Measurements from ENCODE around the gene CHURC1. TPM values are rescaled to one million over a fixed set of nuclear protein-coding genes. Genes with fewer than 3 reads are reported as not detected.

Gene CHURC1
- total RNA-seq, 4 donors from 2014 or later, result 88.0 to 183 (median 114) TPM

DNA sequence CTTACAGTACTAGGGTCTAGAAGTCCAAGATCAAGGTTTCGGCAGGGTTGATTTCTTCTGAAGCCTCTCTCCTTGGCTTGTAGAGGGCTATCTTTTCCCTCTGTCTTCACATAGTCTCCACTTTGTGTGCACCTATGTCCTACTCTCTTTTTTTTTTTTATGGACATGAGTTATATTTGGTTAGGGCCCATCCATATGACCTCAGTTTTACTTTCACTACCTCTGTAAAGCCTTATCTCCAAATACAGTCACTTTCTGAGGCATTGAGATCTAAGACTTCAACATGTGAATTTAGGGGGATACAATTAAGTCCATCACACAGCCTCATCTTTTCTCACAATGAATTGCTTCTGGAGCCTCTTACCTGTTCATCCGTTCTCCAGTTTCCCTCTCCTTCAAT lies 28.7 kb upstream of the CHURC1 start:
- Histone ChIP-seq H3K9me3 (no peaks in the 10 kb centered on the region), H3K4me3 (no peak overlapping the region), H3K27me3 (peaks cover 53% of the 10 kb centered on the region), H3K27ac (no peak overlapping the region), H3K4me1 (peaks cover 0 to 3% (median under 1%) of the 10 kb centered on the region in 3 donors), H3K36me3 (no peaks in the 10 kb centered on the region)
- no peak for TF ChIP-seq POLR2AphosphoS5 (IDR thresholded peaks at IDR 0.05)
- no peak for TF ChIP-seq CTCF (IDR thresholded peaks at IDR 0.05)
- no peak for TF ChIP-seq EP300 (IDR thresholded peaks at IDR 0.05)
- no peak for TF ChIP-seq POLR2A (IDR thresholded peaks at IDR 0.05)
- 96 to 100% methylated on average over 2 of the region's 2 CpGs for WGBS, 2 donors (ENCODE audit: low coverage in 1 of 2)
- ATAC-seq, result no peak

DNA sequence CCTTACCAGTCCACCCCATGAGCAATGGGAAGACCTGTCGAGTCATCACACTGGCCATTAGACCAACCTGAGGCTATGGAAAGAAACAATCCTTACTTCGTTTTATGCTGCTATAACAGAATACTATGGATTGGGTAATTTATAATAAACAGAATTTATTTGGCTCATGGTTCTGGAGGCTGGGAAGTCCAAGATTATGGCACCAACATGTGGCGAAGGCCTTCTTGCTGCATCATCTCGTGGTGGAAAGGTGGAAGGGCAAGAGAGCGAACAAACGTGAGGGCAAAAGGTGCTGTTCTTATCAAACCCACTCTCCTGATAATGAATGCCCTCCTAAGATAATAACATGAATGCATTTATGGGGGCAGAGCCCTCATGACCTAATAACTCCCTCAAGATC lies 24.9 kb upstream of the CHURC1 start:
- no peak overlapping the region for H3K4me3 ChIP-seq
- 83 to 89% methylated on average over 3 to 6 of the region's 6 CpGs for WGBS, 2 donors (ENCODE audit: low coverage in 1 of 2)
- H3K4me1 ChIP-seq, result no peaks in the 10 kb centered on the region
- no peak for ATAC-seq
- TF ChIP-seq EP300 (IDR thresholded peaks at IDR 0.05), result no peak
- H3K36me3 ChIP-seq, result no peaks in the 10 kb centered on the region
- peaks cover 31% of the 10 kb centered on the region for H3K27me3 ChIP-seq
- H3K27ac ChIP-seq, result no peak overlapping the region
- no peaks in the 10 kb centered on the region for H3K9me3 ChIP-seq

GRCh38 chr14:64891173-64891838 lies 22.9 kb upstream of the CHURC1 start:
- Histone ChIP-seq H3K36me3 (no peaks in the 10 kb centered on the region), H3K4me3 (no peak overlapping the region), H3K9me3 (no peaks in the 10 kb centered on the region), H3K27me3 (peaks cover 18% of the 10 kb centered on the region), H3K4me1 (no peaks in the 10 kb centered on the region), H3K27ac (no peak overlapping the region)
- TF ChIP-seq POLR2AphosphoS5 (IDR thresholded peaks at IDR 0.05) (no peak), CTCF (IDR thresholded peaks at IDR 0.05) (no peak), EP300 (IDR thresholded peaks at IDR 0.05) (no peak), POLR2A (IDR thresholded peaks at IDR 0.05) (no peak)
- no peak for ATAC-seq
- 80 to 90% methylated on average over 4 of the region's 4 CpGs for WGBS, 2 donors (ENCODE audit: low coverage in 1 of 2)

GRCh38 chr14:64891839-64892375 lies 22.3 kb upstream of the CHURC1 start:
- H3K9me3 ChIP-seq, result no peaks in the 10 kb centered on the region
- TF ChIP-seq EP300 (IDR thresholded peaks at IDR 0.05), result no peak
- peak; percentile 11 to 58 (median 47) for TF ChIP-seq CTCF (IDR thresholded peaks at IDR 0.05)
- no peak for TF ChIP-seq POLR2A (IDR thresholded peaks at IDR 0.05)
- TF ChIP-seq POLR2AphosphoS5 (IDR thresholded peaks at IDR 0.05), result no peak
- no peaks in the 10 kb centered on the region for H3K36me3 ChIP-seq
- H3K27ac ChIP-seq, result no peak overlapping the region
- no peaks in the 10 kb centered on the region for H3K4me1 ChIP-seq
- H3K4me3 ChIP-seq, result no peak overlapping the region
- peaks cover 12% of the 10 kb centered on the region for H3K27me3 ChIP-seq
- no peak for ATAC-seq
- WGBS, 2 donors (ENCODE audit: low coverage in 1 of 2), result 0 to 42% methylated on average over 1 to 2 of the region's 2 CpGs

DNA sequence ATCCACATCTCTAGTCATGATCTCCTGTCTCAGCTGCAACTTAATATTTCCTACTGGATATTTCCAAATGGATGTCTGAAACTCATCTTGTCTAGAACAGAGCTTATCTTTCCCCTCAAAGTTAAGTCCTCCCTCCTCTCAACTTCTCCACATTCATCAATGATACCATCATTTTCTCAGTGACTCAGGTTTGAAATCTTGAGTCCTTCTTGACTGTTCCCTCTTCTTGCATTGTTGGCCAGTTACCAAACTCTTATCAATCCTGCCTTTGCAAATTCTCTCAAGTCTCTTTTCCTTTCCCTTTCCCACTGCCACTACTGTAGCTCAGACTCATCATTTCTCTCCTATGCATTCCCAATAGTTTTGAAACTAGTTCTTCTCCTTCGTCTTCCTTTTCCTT lies 14.3 kb upstream of the CHURC1 start:
- ATAC-seq, result no peak

More for the DNA sequence above, 14.3 kb upstream of the CHURC1 start:
- Histone ChIP-seq H3K9me3 (no peaks in the 10 kb centered on the region), H3K4me3 (no peak overlapping the region), H3K4me1 (no peaks in the 10 kb centered on the region), H3K27me3 (peaks cover 9% of the 10 kb centered on the region), H3K36me3 (no peaks in the 10 kb centered on the region), H3K27ac (no peak overlapping the region)
- TF ChIP-seq POLR2AphosphoS5 (IDR thresholded peaks at IDR 0.05) (no peak), POLR2A (IDR thresholded peaks at IDR 0.05) (no peak), EP300 (IDR thresholded peaks at IDR 0.05) (no peak), CTCF (IDR thresholded peaks at IDR 0.05) (no peak)
- WGBS, 2 donors (ENCODE audit: low coverage in 1 of 2), result 60 to 83% methylated on average over 1 of the region's 1 CpG

All from gastroesophageal sphincter (tissue), 4 donors.